Thyroid gland (tissue), 4 donors: ENCODE results near the gene TMEM214. TPM values are rescaled to one million over a fixed set of nuclear protein-coding genes. Genes with fewer than 3 reads are reported as not detected.

Experiments used
- DNase-seq, 2 donors: peaks; one replicate each; pipeline ENCODE4 v3.0.0-alpha.2; 2019
- H3K27ac ChIP-seq, 3 donors: fragments of 200-600 bp; sonication (generic); 1 replicate in 2 of 3; 2 replicates in 1 of 3; pipeline ENCODE4 v1.5.1; 2016 to 2019; ENCODE audit warnings: mild to moderate bottlenecking in 1 of 3, moderate library complexity in 1 of 3
- H3K27me3 ChIP-seq: fragments of 200-600 bp; sonication (generic); one replicate; pipeline ENCODE4 v1.5.1; 2019
- H3K36me3 ChIP-seq, 2 donors: fragments of 200-600 bp; sonication (generic); one replicate each; pipeline ENCODE4 v1.5.1; 2016 to 2019
- H3K4me1 ChIP-seq, 2 donors: fragments of 200-600 bp; sonication (generic); one replicate each; pipeline ENCODE4 v1.5.1; 2017 to 2019
- H3K4me3 ChIP-seq, 3 donors: fragments of 200-600 bp; sonication (generic); replicated peaks in 1 of 3; 1 replicate in 2 of 3; 2 replicates in 1 of 3; pipeline ENCODE4 v1.5.1; 2016; ENCODE audit warnings: mild to moderate bottlenecking in 1 of 3
- H3K9me3 ChIP-seq: fragments of 200-600 bp; sonication (generic); one replicate; pipeline ENCODE4 v1.5.1; 2017
- CTCF ChIP-seq, 6 experiments: fragments of 200-600 bp in 3 of 6; fragments of 450-650 bp in 3 of 6; sonication (generic) in 3 of 6; IDR thresholded peaks; one replicate each; pipeline ENCODE4 v1.5.1; 2016 to 2019; ENCODE audit warnings: antibody characterized with exemption in 6 of 6, mild to moderate bottlenecking in 2 of 6, inconsistent platforms in 1 of 6, moderate library complexity in 1 of 6
- POLR2A ChIP-seq, 2 donors: fragments of 450-650 bp; IDR thresholded peaks; one replicate each; pipeline ENCODE4 v1.6.1; 2017; ENCODE audit warnings: antibody characterized with exemption in 2 of 2, mild to moderate bottlenecking in 2 of 2, moderate library complexity in 1 of 2
- WGBS, 2 donors: methylation state at CpG; one replicate each; pipeline ENCODE4 v1.1.5; 2017; 5-methylcytosine and 5-hydroxymethylcytosine counted together
- intact Hi-C: fragments of 100-400 bp; cut with DNase I; formaldehyde crosslinking; loops from one replicate; pipeline ENCODE4 v1.15.1; 2023
- total RNA-seq, 4 donors: library from RNA; depleted of rRNA; stranded (reverse); fragments of >200 nt; gene quantifications; one replicate each; pipeline ENCODE4 v1.2.3, GENCODE V29; 2016

The TMEM214 gene
- total RNA-seq, 4 donors from 2014 or later = 43.3 to 93.8 (median 78.9) TPM

GRCh38 chr2:27089111-27089954 lies 56.6 kb downstream of the TMEM214 start:
- no peak for DNase-seq
- Histone ChIP-seq H3K9me3 (no peaks in the 10 kb centered on the region), H3K27me3 (no peaks in the 10 kb centered on the region), H3K27ac (no peak overlapping the region), H3K4me1 (peaks cover 18 to 23% of the 10 kb centered on the region in 2 donors), H3K36me3 (no peaks in the 10 kb centered on the region), H3K4me3 (no peak overlapping the region)
- TF ChIP-seq CTCF (IDR thresholded peaks at IDR 0.05) (no peak), POLR2A (IDR thresholded peaks at IDR 0.05) (no peak)
- intact Hi-C loops = loop anchor here (5.0 kb wide), 1 partner anchor 127 kb away; no protein-coding TSS in a partner anchor
- 92 to 93% methylated on average over 14 of the region's 14 CpGs for WGBS, 2 donors

Other genes with a start within 250 kb of the TMEM214 start
- gene CENPA, start 246.9 kb upstream of the TMEM214 start, total RNA-seq = under 1 TPM in 1 of 4 donors, not detected in 3; 0.67 TPM
- not detected for gene DPYSL5, start 184.8 kb upstream of the TMEM214 start, total RNA-seq
- 10 to 100 TPM; 12.9 to 21.2 (median 17.0) TPM for gene MAPRE3, start 62.3 kb upstream of the TMEM214 start, total RNA-seq
- 10 to 100 TPM; 29.1 to 40.0 (median 31.6) TPM for gene AGBL5, start 18.7 kb downstream of the TMEM214 start, total RNA-seq
- gene OST4, start 38.7 kb downstream of the TMEM214 start, total RNA-seq = 100 to 1,000 TPM; 235 to 467 (median 261) TPM
- 10 to 100 TPM; 18.6 to 45.4 (median 29.3) TPM for gene EMILIN1, start 45.6 kb downstream of the TMEM214 start, total RNA-seq
- gene KHK, start 53.8 kb downstream of the TMEM214 start, total RNA-seq = 1 to 10 TPM in 3 of 4 donors, under 1 TPM in 1; 0.44 to 2.3 (median 1.7) TPM
- 1 to 10 TPM in 2 of 4 donors, not detected in 2; 3.7 to 8.5 TPM for gene CGREF1, start 86.2 kb downstream of the TMEM214 start, total RNA-seq
- 1 to 10 TPM in 1 of 4 donors, under 1 TPM in 3; 0.44 to 1.1 (median 0.76) TPM for gene ABHD1, start 90.8 kb downstream of the TMEM214 start, total RNA-seq
- 10 to 100 TPM; 52.4 to 84.0 (median 55.2) TPM for gene PREB, start 101.7 kb downstream of the TMEM214 start, total RNA-seq
- under 1 TPM in 2 of 4 donors, not detected in 2; 0.27 to 0.67 TPM for gene PRR30, start 106.4 kb downstream of the TMEM214 start, total RNA-seq
- under 1 TPM in 1 of 4 donors, not detected in 3; 0.13 TPM for gene TCF23, start 116.0 kb downstream of the TMEM214 start, total RNA-seq
- gene ATRAID, start 179.1 kb downstream of the TMEM214 start, total RNA-seq = 100 to 1,000 TPM; 149 to 345 (median 254) TPM
- 10 to 100 TPM; 10.9 to 34.0 (median 22.0) TPM for gene SLC5A6, start 179.3 kb downstream of the TMEM214 start, total RNA-seq
- 10 to 100 TPM; 16.5 to 31.9 (median 28.2) TPM for gene CAD, start 184.4 kb downstream of the TMEM214 start, total RNA-seq
- under 1 TPM; 0.33 to 0.98 (median 0.80) TPM for gene SLC30A3, start 230.1 kb downstream of the TMEM214 start, total RNA-seq
- 1 to 10 TPM in 2 of 4 donors, under 1 TPM in 1, not detected in 1; 0.33 to 2.1 (median 1.1) TPM for gene DNAJC5G, start 242.5 kb downstream of the TMEM214 start, total RNA-seq
- gene TRIM54, start 249.5 kb downstream of the TMEM214 start, total RNA-seq = 1 to 10 TPM in 1 of 4 donors, under 1 TPM in 2, not detected in 1; 0.22 to 1.6 (median 0.54) TPM